Ascending aorta (tissue), 2 donors: ENCODE results near the gene RUVBL1. TPM values are rescaled to one million over a fixed set of nuclear protein-coding genes. Genes with fewer than 3 reads are reported as not detected.

ENCODE experiments used
- DNase-seq, 2 donors: peaks; one replicate each; pipeline ENCODE4 v3.0.0-alpha.2; 2019; ENCODE audit warnings: low spot score in 2 of 2
- H3K27ac ChIP-seq, 2 donors: fragments of 200-600 bp; sonication (generic); one replicate each; pipeline ENCODE4 v1.5.1; 2016 to 2017; ENCODE audit warnings: mild to moderate bottlenecking in 1 of 2
- H3K27me3 ChIP-seq: fragments of 200-600 bp; sonication (generic); one replicate; pipeline ENCODE4 v1.5.1; 2017
- H3K36me3 ChIP-seq, 2 donors: fragments of 200-600 bp; sonication (generic); one replicate each; pipeline ENCODE4 v1.5.1; 2016
- H3K4me1 ChIP-seq, 2 donors: fragments of 200-600 bp; sonication (generic); one replicate each; pipeline ENCODE4 v1.5.1; 2016 to 2017; ENCODE audit warnings: mild to moderate bottlenecking in 1 of 2
- H3K4me3 ChIP-seq, 2 donors: fragments of 200-600 bp; sonication (generic); one replicate each; pipeline ENCODE4 v1.5.1; 2016 to 2017; ENCODE audit warnings: mild to moderate bottlenecking in 1 of 2
- H3K9me3 ChIP-seq, 2 donors: fragments of 200-600 bp; sonication (generic); one replicate each; pipeline ENCODE4 v1.5.1; 2016
- CTCF ChIP-seq, 3 experiments: fragments of 200-600 bp in 2 of 3; fragments of 450-650 bp in 1 of 3; sonication (generic) in 2 of 3; IDR thresholded peaks; one replicate each; pipeline ENCODE4 v1.5.1; 2016 to 2019; ENCODE audit warnings: antibody characterized with exemption in 3 of 3, mild to moderate bottlenecking in 1 of 3, moderate library complexity in 1 of 3
- intact Hi-C: fragments of 100-400 bp; cut with DNase I; formaldehyde crosslinking; loops from one replicate; pipeline ENCODE4 v1.15.1; 2023
- total RNA-seq: library from RNA; depleted of rRNA; stranded (reverse); fragments of >200 nt; gene quantifications from one replicate; pipeline ENCODE4 v1.1.0, GENCODE V29; 2016

RUVBL1 gene
- total RNA-seq, 1 donor from 2014 or later: 10.3 TPM

- no peak overlapping the region for H3K4me3 ChIP-seq
- H3K36me3 ChIP-seq: peaks cover 0 to 5% of the 10 kb centered on the region in 2 donors
- H3K27ac ChIP-seq: no peak overlapping the region
- TF ChIP-seq CTCF (IDR thresholded peaks at IDR 0.05): no peak
- no peaks in the 10 kb centered on the region for H3K27me3 ChIP-seq
- intact Hi-C loops: no loop called here
- no peak for DNase-seq
- peaks cover 0 to 8% of the 10 kb centered on the region in 2 donors for H3K4me1 ChIP-seq
- no peaks in the 10 kb centered on the region for H3K9me3 ChIP-seq
These were observed 34.5 kb downstream of the RUVBL1 start for GRCh38 chr3:128089135-128089534.

DNA sequence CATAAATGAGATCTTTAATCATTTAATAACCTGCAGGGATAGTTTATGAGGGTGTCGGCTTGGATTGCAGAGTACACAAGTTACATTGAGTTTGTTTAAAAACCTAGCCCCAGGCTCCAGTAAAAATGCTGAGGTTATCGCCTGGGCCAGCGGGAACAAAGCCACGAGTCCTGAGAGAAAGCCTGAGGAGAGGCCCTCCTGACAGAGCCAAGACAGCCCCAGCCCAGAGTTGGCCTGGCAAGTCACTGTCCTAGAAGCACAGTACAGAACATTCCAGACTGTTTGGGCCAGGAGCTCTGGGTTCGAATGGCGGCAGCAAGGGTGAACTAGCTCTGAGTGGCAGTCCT, 39.0 kb downstream of the RUVBL1 start:
- TF ChIP-seq CTCF (IDR thresholded peaks at IDR 0.05): no peak
- H3K4me1 ChIP-seq: peaks cover 0 to 8% of the 10 kb centered on the region in 2 donors
- H3K9me3 ChIP-seq: no peaks in the 10 kb centered on the region
- peaks cover 8 to 11% of the 10 kb centered on the region in 2 donors for H3K36me3 ChIP-seq
- no peak overlapping the region for H3K4me3 ChIP-seq
- intact Hi-C loops: no loop called here
- no peak overlapping the region for H3K27ac ChIP-seq
- no peak for DNase-seq
- no peaks in the 10 kb centered on the region for H3K27me3 ChIP-seq

- Histone ChIP-seq H3K36me3 (peaks cover 8 to 11% of the 10 kb centered on the region in 2 donors), H3K27me3 (no peaks in the 10 kb centered on the region), H3K4me3 (no peak overlapping the region), H3K4me1 (peaks cover 0 to 8% of the 10 kb centered on the region in 2 donors), H3K9me3 (no peaks in the 10 kb centered on the region), H3K27ac (no peak overlapping the region)
- TF ChIP-seq CTCF (IDR thresholded peaks at IDR 0.05): no peak
- no peak for DNase-seq
- intact Hi-C loops: no loop called here
These were observed 39.5 kb downstream of the RUVBL1 start for GRCh38 chr3:128083980-128084674.

DNA sequence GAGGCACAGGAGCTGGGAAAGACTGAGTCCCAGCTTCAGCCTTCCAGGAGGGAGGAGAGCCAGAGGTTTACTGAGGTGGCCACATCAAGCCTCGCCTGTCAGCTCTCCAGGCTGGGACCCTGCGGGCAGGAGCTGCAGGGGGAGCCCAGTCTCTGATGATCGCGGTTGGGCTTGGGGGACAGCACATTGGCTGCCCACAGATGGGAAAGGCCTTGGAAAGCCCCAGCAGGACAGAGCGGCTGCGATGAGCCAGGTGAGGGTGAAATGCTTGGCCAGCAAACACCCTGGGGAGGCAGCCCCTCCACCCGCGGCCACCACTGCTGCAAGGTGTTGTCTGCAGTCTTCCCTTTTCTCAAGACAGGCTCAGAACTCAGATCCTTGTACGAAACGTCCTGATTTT, 40.2 kb downstream of the RUVBL1 start:
- Histone ChIP-seq H3K9me3 (no peaks in the 10 kb centered on the region), H3K36me3 (peaks cover 8 to 11% of the 10 kb centered on the region in 2 donors), H3K27ac (no peak overlapping the region), H3K27me3 (no peaks in the 10 kb centered on the region), H3K4me3 (no peak overlapping the region), H3K4me1 (peaks cover 0 to 8% of the 10 kb centered on the region in 2 donors)
- no peak for TF ChIP-seq CTCF (IDR thresholded peaks at IDR 0.05)
- no peak for DNase-seq
- intact Hi-C loops: no loop called here

DNA sequence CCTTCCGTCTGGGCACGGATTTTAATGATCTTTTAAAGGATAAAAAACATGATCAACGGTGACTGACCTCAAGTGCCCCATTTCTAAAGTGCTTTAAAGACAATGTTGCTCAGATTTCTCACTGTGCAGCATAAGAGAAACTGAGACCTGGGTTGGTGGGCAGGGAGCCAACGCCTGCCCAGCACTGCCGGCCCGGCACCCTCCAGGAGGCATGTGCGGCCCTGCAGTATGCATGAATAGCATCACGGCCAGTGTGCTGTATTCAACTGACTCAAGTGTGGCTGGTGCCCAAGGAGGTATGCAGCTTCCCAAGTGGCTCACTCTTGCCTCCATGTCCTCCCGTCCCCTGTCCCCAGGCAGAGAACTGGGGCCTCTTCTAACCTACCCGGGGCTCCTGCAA, 41.1 kb downstream of the RUVBL1 start:
- TF ChIP-seq CTCF (IDR thresholded peaks at IDR 0.05): no peak
- Histone ChIP-seq H3K4me1 (peaks cover 0 to 8% of the 10 kb centered on the region in 2 donors), H3K9me3 (no peaks in the 10 kb centered on the region), H3K36me3 (peaks cover 8 to 11% of the 10 kb centered on the region in 2 donors), H3K4me3 (no peak overlapping the region), H3K27ac (no peak overlapping the region), H3K27me3 (no peaks in the 10 kb centered on the region)
- intact Hi-C loops: no loop called here
- no peak for DNase-seq
